ENCODE data around the gene TFR2.

The TFR2 gene

DNA sequence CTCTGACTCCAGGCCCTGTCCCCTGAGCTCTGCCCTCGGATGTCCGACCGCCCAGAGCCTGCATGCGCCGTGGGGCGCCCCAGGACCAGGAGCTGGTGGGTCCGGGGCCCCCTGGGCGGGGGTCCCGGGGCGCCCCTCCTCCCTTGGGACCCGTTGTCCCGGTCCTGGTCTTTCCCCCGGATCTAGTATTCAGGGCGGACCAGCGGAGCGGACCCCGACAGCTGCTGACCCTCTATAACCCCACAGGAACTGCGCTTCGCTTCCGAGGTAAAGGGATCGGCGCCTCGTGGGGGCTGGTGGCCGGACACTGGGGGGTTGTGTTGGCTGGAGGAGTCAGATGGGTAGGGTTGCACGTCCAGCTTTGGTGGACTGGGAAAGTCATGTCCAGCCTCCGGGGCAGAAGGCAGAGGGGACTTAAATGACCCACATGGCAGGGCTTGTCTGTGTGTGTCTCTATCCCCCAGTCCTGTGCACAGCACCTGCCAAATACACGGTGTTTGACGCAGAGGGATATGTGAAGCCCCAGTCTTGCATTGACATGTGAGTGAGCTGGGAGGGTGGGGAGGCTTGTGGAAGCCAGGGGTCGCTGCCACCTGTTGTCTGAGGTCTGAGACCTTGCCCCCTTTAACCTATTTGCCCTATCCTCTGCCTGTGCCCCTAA lies 28.5 kb downstream of the TFR2 start:
- no peak for DNase-seq (ENCODE audit: low read depth)

DNA sequence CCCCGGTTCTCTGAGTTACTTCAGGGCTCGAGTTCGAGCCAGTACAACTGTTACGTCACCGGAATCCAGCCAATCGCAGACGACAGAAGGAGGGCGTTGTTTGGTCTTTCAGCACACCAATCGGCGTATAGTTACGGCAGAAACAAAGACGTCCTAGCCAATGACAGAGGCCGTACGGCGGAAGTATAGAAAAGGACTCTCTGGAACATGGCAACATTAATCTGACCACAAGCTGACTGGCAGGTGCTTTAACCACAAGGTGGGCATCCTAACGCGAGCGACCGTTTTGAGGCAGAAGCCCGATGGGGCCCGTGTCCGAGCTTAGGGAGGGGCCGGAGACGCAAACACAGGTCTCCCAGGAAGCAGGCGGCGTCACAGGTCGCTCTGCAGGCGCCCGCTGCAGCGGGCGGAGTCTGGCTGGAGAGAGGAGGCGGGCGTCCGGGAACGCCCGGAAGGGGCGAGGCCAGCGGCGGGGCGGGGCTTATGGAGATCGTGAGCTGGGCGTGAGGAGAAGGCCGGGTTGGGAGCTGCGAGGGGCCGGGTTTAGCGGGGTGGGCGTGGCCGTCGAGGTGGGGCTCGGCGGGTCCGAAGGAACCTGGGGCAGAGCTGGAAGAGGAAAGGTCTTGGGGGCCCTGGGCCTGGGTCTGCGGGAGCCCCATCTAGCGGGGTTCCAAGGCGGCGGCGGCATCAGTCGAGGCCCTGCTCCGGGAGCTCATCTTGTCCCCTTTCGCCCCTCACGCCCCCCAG lies 29.2 kb downstream of the TFR2 start, which contains the start of gene MOSPD3:
TSS of gene MOSPD3 (plus strand) at position 558 of the 747 bp plus-strand sequence. CDS start 252 bp downstream, outside the sequence.
- DNase-seq (ENCODE audit: low read depth): peak; percentile 94

DNA sequence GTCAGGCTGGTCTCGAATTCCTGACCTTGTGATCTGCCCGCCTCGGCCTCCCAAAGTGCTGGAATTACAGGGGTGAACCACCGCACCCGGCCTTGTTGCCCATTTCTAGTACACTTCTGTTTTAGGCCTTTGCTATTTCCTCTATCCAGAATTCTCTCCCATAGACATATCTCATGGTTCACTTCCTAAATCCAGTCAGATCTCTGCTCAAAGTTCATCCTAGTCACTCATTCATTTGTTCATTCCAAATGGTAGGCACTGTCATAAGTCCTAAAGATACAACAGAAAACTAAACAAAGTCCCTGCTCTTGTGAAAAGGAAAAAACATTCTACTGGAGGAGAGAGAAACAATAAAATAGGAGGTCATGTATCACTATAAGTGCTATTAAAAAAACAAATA lies 31.4 kb downstream of the TFR2 start:
- DNase-seq (ENCODE audit: low read depth): no peak

DNA sequence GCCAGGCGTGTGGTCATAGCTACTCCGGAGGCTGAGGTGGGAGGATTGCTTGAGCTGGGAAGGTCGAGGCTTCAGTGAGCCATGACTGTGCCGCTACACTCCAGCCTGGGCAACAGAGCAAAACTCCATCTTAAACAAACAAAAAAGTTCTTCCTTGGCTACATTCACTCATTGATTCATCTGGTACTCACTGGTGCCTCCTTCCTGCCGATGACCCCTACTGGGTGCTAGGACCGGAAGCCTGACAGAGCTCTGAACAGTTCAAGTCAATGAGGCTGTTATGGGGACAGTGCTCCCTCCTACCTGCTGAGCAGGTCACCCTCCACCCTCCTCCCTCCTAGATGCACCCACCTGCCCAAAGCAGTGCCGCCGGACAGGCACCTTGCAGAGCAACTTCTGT lies 34.2 kb downstream of the TFR2 start:
- no peak for DNase-seq (ENCODE audit: low read depth)

DNA sequence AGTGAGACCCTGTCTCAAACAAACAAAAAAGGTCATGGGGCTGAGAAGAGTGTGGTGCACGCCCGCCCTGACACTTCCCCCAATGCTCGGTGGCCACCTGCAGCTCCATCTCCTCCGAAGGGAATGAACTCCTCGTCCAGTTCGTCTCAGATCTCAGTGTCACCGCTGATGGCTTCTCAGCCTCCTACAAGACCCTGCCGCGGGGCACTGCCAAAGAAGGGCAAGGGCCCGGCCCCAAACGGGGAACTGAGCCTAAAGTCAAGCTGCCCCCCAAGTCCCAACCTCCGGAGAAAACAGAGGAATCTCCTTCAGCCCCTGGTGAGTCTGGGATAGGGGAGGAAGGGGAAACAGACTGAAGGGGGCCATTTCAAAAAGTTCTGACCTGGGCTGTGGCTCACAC lies 35.0 kb downstream of the TFR2 start:
- no peak for DNase-seq (ENCODE audit: low read depth)

DNA sequence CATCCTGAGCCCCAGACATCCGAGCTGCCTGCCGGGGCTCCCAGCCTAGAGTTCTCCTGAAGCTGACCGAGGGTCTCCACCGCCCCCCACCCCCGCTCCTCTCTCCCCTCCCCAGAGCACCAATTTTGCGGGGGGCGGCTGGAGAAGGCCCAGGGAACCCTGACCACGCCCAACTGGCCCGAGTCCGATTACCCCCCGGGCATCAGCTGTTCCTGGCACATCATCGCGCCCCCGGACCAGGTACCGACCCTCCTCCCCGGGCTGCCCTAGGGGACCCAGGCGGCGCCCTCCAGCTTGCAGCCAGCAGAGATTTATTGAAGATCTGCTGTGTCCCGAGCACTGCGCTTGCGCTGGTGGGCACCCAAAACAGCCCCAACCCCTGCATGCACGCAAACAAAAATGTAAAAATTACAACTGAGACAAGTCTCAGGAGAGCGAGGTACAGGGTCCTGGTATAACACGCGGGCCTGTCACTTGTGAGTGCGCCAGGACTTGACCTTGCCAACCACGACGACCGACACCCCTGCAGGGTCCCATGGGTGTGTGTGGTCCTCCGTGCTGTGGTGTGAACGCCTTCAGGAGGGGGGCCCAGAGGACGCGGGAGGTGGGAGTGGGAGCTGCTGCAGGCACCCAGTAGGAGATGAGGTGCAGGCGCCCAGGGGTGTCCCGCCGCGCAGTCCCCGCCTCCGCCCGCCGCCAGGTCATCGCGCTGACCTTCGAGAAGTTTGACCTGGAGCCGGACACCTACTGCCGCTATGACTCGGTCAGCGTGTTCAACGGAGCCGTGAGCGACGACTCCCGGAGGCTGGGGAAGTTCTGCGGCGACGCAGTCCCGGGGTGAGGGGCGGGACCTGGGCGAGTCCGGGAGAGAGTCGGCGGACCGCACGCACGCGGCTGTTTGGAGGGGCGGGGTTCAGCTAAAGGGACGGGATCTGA lies 36.1 kb downstream of the TFR2 start:
- no peak for DNase-seq (ENCODE audit: low read depth)

DNA sequence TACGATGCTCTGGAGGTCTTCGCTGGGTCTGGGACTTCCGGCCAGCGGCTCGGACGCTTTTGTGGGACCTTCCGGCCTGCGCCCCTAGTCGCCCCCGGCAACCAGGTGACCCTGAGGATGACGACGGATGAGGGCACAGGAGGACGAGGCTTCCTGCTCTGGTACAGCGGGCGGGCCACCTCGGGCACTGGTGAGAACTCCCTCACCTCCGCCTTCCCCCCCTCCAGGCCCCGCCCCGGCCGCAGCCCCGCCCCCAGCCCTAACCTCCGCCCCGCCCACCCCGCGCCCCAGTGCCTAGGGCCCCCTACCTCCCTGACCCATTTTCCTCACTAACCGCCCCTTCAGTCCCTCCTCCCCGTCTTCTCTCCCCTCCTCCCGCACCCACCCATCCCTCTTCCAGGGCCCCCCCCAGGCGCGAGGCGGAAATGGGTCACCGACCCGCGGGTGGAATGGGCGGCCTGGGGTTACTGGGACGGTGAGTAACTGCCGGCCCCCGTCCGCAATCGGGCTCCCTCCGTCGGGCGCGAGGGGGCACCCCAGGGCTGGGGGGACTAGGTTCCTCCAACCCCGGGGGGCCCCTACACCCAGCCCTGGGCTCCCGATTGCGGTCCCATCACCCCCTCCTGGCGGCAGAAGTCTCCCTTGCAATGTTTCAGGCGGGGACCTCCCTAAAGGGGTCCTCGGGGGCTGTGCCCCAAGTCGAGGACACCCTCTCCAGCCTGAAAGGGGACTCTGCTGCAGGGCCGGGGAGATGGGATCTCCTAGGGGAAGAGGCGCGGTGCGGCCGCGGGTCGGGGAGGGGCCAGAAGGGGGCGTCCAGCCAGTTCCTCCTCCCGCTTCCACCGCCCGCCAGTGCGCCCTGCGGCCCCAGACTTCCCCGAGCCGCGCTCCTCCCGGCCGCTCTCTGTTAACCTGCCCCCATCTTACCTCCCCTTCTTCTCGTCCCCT lies 37.0 kb downstream of the TFR2 start:
- DNase-seq (ENCODE audit: low read depth): peak; percentile 75

DNA sequence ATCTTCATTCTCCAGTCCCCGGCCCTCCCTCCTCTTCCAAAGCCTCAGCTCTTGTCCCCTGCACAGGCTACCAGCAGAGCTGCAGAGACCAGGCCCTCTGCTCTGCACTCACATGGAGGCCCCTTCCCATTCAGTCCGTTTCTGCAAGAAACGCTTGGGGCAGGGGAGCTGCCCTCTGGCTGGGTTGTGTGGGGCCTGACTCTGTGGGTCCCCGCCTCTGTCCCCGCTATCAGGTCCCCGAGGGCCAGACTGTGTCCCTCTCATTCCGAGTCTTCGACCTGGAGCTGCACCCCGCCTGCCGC lies 37.7 kb downstream of the TFR2 start:
- DNase-seq (ENCODE audit: low read depth): no peak

DNA sequence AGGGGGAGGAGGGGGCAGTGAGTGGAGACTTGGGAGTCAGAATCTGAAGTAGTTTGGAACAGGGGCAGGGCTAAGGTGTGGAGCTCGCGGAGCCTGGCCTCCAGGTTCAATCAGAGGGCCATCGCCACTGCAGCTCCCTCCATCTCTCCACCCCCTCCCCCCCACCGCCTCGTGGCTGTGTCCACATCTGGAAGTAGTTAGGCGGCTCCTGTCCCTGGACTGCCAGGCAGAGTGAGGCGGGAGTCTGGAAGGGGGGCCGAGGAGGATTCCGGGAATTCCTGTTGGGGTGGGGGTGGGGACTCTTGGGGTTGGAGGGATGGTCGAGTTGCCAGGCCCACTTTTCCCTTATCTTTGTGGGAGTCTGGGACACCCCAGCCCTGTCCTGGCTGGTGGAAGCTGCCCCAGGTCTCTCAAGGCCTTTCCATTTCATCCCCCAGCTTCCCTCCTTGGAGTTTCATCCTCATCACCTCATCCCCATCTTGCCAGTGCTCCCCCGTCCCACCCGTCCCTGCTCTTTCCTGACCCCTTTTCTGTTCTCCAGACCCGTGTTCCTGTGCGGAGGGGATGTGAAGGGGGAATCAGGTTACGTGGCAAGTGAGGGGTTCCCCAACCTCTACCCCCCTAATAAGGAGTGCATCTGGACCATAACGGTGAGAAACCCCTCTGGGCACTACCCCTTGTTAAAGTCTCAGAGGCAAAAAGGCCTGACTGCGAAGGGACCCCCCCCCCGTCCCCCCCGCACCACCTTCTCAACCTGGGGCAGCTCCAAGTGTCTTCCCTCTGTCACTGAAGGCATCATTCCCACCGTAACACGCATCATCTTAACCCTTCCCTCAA lies 38.2 kb downstream of the TFR2 start:
- DNase-seq (ENCODE audit: low read depth): no peak

DNA sequence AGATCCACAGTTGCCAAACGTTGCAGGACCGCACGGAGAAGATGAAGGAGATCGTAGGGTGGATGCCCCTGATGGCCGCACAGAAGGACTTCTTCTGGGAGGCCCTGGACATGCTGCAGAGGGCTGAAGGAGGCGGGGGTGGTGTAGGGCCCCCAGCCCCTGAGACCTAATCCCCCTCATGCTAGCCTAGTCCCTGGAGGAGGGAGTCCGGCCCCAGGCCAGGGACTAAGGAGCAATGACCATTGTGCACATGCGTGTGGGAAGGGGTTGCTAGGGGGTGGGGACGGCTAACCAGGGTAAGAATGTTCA lies 40.7 kb downstream of the TFR2 start:
- DNase-seq (ENCODE audit: low read depth): no peak

DNA sequence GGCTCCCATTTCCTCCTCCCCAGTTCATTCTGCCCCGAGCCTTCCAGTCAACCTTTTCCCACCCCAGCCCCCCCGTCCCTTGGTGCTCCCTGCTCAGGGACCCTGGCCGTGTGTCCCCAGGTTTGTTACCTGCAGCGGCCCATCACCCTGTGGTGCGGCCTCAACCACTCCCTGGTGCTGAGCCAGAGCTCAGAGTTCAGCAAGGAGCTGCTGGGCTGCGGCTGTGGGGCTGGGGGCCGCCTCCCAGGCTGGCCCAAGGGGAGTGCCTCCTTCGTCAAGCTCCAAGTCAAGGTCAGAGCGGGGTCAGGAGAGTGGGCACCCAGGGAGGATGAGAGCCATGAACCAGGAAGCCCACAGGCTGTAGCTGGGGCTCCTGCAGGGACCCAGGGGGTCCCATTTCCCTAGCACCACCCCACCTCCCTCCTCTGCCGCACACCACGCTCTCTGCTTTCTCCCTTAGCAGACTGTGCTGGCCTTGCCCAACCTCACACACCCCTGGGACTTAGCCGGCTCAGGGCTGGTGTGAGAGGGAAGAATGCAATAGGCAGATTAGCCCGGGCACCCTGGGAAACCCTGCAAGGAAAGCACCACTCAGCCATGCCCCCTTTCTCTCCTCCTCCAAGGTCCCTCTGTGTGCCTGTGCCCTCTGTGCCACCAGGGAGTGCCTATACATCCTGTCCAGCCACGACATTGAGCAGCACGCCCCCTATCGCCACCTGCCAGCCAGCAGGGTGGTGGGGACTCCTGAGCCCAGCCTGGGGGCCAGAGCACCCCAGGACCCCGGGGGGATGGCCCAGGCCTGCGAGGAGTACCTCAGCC lies 41.2 kb downstream of the TFR2 start:
- no peak for DNase-seq (ENCODE audit: low read depth)

DNA sequence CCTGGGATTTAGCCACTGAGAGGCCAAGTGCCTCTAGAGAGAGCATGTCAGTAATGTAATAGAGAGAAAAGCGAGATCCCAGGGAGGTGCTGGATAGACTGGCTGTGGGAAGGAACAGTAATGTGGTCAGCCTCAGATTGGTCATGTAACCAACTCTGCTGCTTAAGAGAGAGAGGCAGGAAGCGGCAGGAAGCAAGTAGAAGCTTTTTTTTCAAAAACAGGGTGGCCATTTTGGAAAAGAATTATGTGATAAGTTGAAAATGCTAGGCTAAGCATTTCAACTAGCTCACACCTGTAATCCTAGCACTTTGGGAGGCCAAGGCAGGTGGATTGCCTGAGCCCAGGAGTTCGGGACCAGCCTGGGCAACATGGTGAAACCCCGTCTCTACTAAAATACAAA lies 42.9 kb downstream of the TFR2 start:
- no peak for DNase-seq (ENCODE audit: low read depth)

DNA sequence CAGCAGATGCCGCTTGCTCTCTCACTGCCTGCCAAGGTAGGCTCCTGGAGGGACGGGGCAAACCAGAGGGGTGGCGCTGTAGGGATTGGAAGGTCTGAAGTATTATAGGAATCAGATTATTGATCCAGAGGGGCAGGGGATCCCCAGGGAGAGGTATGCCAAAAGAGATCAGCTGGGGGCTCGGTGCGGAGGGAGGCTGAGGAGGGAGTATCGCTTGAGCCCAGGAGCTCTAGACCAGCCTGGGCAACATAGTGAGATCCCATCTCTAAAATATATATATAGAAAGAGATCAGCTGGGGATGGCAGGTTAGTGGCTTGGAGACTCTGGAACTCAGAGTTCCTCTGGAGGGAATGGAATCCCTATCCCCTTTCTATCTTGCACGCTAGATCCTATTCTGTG lies 46.2 kb downstream of the TFR2 start:
- no peak for DNase-seq (ENCODE audit: low read depth)

DNA sequence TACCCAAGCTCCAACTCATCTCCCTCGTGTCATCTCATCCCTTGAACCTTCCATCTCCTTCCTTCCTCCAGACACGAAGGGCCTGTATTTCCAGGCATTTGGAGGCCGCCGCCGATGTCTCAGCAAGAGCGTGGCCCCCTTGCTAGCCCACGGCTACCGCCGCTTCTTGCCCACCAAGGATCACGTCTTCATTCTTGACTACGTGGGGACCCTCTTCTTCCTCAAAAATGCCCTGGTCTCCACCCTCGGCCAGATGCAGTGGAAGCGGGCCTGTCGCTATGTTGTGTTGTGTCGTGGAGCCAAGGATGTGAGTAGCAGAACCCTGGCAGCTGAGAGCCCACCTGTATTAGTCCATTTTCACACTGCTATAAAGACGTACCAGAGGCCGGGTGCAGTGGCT lies 49.8 kb downstream of the TFR2 start:
- no peak for DNase-seq (ENCODE audit: low read depth)

DNA sequence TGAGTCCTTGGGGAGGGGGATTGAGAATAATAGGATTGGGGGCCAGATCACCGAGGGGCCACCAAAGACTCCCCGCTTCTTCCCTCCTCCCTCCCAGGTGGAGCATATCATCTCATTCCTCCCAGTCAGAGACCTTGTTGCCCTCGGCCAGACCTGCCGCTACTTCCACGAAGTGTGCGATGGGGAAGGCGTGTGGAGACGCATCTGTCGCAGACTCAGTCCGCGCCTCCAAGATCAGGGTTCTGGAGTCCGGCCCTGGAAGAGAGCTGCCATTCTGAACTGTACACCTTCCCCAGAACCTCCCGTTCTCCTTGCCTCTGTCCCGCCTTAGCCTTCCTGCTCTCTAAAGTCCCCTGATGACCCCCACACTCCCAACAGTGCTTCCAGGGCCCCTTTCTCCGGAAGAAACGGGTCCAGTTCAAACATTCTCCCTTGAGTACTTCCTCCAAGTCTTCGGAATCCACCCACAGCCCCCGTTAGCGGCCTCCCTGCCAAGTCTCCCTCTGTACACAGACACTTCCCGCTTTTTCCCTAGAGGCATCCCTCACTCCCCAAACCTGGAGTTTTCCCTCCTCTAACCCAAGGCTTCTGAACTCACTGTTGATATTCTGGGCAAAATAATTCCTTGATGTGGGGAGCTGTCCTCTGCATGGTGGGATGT lies 51.1 kb downstream of the TFR2 start:
- DNase-seq (ENCODE audit: low read depth): no peak

DNA sequence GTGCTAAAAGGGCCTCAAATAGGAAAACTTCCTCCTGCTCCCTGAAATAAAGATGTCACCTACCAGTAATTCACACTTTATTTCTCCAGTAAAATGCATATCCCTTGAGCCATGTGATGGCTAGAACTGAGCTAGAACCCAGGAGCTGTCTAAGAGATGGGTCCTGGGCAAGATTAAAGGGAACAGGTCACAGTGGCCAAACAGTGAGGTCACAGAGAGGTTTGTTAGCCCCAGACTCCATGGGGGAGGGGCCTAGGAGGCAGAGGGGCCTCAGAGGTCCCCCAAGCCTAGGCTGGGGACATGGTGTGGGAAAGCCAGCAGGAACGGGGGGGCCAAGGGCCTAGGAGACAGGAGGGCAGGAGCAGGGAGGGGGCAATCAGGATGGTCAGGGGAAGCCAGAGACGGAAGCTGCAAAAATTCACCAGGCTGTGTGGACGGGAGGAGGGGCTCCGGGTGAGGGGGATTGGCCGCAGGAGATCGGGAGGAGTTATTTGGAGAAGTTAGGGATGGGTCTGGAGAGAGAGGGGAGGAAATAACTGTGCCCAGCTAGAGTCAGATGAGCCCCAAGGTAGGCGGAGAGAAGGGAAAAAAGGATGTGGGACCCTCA lies 51.9 kb downstream of the TFR2 start:
- no peak for DNase-seq (ENCODE audit: low read depth)

DNA sequence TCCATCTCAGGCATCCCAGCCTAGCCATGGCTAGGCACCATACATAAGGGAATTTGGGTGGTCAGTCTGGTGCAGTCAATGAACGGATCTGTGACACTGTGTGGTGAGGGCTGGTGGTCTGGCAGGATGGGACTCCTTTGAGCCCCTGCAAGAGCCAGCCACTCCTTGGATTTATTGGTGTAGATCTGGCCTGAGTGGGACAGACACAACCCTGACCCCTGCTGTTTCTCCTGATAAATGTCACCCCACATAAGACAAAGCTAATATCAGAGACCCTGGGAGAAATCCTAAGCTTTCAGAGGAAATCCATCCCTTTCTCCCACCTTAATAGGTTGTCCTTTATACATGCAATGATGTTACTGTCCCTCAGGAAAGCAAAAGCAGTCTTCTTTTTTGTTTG lies 52.9 kb downstream of the TFR2 start:
- DNase-seq (ENCODE audit: low read depth): no peak

DNA sequence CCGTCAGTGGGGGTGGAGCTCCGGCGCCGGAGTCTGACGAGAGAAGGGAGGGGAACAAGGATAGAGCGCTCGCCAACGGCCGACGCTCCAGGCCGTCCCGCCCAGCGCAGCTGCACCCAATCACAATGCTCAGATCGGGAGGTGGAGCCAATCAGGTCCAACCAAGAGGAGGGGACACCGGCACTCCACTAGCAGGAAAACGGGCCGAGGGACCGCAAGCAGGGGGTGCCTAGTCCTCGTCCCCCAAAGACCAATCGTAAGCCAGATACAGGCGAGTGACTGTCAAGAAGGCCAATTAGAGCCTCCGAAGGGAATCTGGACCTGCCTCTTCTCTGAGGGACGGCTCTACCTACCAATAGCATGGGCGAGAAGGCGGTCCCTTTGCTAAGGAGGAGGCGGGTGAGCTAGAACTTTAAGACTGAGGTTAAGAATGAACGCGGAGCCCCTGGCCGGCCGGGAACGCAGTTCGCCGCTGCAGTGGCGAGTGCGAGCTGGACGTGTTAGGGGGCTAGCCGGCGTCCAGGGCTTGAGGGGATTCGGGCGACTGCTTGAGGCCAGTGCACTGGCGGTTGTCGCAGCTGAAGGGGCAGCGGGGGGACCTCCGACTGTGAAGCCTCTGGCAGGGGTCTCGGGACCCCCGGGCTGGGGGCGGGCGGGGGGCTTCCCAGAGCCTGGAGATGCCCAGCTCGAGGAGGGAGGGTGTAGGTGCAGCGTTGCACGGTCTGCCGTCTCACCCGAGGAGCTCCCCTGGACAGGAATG lies 54.9 kb downstream of the TFR2 start, which contains the start of gene FBXO24:
TSS of gene FBXO24 (plus strand) at position 63 of the 760 bp plus-strand sequence. CDS start at position 361, 298 bp downstream.
- peak; percentile 99 for DNase-seq (ENCODE audit: low read depth)

All from T-helper 22 cell (primary cell).